Upper lobe of left lung (tissue), 6 donors: ENCODE measurements around the gene NACC2. TPM values are rescaled to one million over a fixed set of nuclear protein-coding genes. Genes with fewer than 3 reads are reported as not detected.
"Not testable (repeated sequence)": the region's sequence is repeated elsewhere in the genome, so short reads cannot be mapped to it uniquely, and the experiment has no call there.

Experiments used
- ATAC-seq, 2 donors: fragments of 200-7000 bp; cut with Tn5 transposase; one replicate each; pipeline ENCODE4 v1.9.1; 2022; ENCODE audit warnings: mild to moderate bottlenecking in 2 of 2, moderate library complexity in 2 of 2; ENCODE audit not compliant: low FRiP score in 2 of 2
- DNase-seq, 2 donors: peaks; one replicate each; pipeline ENCODE4 v3.0.0-alpha.2; 2019 to 2020
- H3K27ac ChIP-seq, 4 donors: fragments of 200-600 bp; sonication (generic); one replicate each; pipeline ENCODE4 v1.5.1; 2016 to 2019
- H3K27me3 ChIP-seq, 4 donors: fragments of 200-600 bp; sonication (generic); one replicate each; pipeline ENCODE4 v1.5.1; 2017 to 2019
- H3K36me3 ChIP-seq, 4 donors: fragments of 200-600 bp; sonication (generic); one replicate each; pipeline ENCODE4 v1.5.1; 2016 to 2019
- H3K4me1 ChIP-seq, 4 donors: fragments of 200-600 bp; sonication (generic); one replicate each; pipeline ENCODE4 v1.5.1; 2018 to 2019
- H3K4me3 ChIP-seq, 4 donors: fragments of 200-600 bp; sonication (generic); one replicate each; pipeline ENCODE4 v1.5.1; 2017 to 2019; ENCODE audit warnings: mild to moderate bottlenecking in 2 of 4, moderate library complexity in 1 of 4
- H3K9me3 ChIP-seq, 4 donors: fragments of 200-600 bp; sonication (generic); one replicate each; pipeline ENCODE4 v1.5.1; 2018 to 2019
- EP300 ChIP-seq, 4 donors: sonication (generic); formaldehyde crosslinking; IDR thresholded peaks; one replicate each; pipeline ENCODE4 v1.5.1; 2017; ENCODE audit warnings: antibody characterized with exemption in 4 of 4, control low read depth in 2 of 4
- POLR2A ChIP-seq, 4 donors: fragments of 450-650 bp; IDR thresholded peaks; one replicate each; pipeline ENCODE4 v1.5.1; 2016 to 2017; ENCODE audit warnings: antibody characterized with exemption in 4 of 4, mild to moderate bottlenecking in 2 of 4
- POLR2AphosphoS5 ChIP-seq, 2 donors: sonication (generic); formaldehyde crosslinking; IDR thresholded peaks; one replicate each; pipeline ENCODE4 v1.5.1; 2017; ENCODE audit warnings: antibody characterized with exemption in 2 of 2
- WGBS, 2 donors: methylation state at CpG; one replicate each; pipeline ENCODE4 v1.1.5; 2017 to 2018; 5-methylcytosine and 5-hydroxymethylcytosine counted together
- total RNA-seq, 6 donors: library from RNA; depleted of rRNA in 4 of 6; stranded (reverse); fragments of >200 nt in 4 of 6; gene quantifications; one replicate each; pipeline versions ENCODE4 v1.1.0 to v1.2.1, GENCODE V29; 2016 to 2021
- TF ChIP-seq, protein P1 (sequence below), 6 experiments: fragments of 450-650 bp in 4 of 6; fragments of 200-600 bp in 2 of 6; sonication (generic) in 2 of 6; IDR thresholded peaks; one replicate each; pipeline ENCODE4 v1.5.1; 2016 to 2019; ENCODE audit warnings: antibody characterized with exemption in 6 of 6
- donor health status: DM: no; HTN: no; CAD: no; lungs with moderate emphysema.
- donor health status: DM: no; HTN: yes; CAD: no; lungs with severe emphysema.

NACC2 gene
- total RNA-seq, 6 donors from 2014 or later, result 16.8 to 38.4 (median 31.3) TPM

DNA sequence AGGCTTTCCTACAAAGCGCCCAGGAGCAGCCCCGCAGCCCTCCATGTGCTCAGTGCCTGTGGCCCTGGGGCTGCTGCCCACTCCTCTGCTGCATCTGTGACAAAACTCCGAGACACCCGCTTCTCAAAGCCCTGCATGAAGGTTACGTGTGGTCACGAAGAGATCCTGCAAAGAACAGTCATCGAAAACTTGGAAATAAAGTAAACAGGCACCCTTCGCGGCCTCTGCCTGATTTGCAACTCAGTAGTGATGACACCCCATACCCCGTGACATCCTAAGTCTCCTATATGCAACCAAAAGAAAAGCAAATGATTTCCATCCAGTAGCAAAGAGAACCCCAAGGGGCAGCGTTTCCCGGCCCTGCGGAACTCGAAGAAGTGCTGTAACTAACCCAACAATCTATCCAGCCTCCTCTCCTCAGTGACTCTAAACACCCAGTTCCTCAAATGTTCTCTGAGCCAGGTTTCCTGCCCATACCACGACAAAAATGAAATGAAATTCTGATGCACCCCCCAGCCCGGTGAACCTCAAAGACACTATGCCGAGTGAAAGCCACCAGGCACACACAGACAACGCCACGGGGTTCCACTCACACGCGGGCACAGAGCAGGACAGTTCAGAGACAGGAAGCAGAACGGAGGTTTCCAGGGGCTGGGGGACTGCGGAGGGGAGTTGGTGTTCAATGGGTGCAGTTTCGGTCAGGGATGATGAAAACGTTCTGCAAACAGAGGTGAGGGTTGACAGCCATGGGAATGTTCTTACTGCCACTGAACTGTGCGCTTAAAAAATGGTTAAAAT is 19.0 kb downstream of the NACC2 start:
- no peaks in the 10 kb centered on the region for H3K9me3 ChIP-seq

DNA sequence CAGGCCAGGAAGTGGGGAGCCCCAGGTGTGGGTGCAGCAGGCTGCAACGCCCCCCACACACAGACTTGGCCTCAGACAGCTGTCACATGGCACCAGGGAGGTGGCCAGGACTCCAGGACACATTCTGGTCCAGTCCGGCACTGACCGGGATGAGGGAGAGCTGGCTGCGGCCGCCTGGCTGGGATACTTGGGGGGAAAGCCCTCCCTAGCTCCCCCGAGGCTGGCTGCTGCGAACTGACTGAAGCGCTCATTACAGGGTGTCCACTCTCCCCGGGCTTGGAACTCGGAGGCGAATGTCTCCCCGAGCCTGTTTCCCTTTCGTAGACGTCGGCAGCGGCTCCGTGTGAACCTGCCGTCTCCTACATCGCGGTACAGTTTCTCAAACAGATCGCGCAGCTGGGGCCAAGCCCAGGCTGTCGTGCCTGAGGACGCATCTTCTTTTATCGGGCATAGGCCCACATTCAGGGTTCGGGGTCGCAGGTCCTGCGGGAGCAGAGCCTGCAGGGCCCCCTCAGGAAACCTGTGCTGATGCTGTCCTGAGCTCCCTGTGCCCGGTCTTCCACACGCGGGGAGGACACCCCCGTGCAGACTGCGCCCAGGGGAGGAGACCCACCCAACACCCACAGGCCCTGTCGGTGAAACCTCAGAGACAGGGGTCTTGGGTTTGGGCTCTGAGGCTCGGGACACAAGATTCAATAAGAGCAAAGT is 19.8 kb downstream of the NACC2 start:
- H3K36me3 ChIP-seq, result peaks cover 0 to 13% (median 3%) of the 10 kb centered on the region in 4 donors
- 81 to 86% methylated on average over 23 to 35 of the region's 35 CpGs for WGBS, 2 donors
- H3K4me1 ChIP-seq, result peaks cover 15 to 25% (median 19%) of the 10 kb centered on the region in 4 donors
- H3K27me3 ChIP-seq, result no peaks in the 10 kb centered on the region
- H3K27ac ChIP-seq, result peak overlapping the region in 2 of 4 donors; percentile 7 to 40
- DNase-seq, result peak in 1 of 2 donors; percentile 49
- no peak overlapping the region for H3K4me3 ChIP-seq
- H3K9me3 ChIP-seq, result no peaks in the 10 kb centered on the region
- peak in 1 of 2 donors; percentile 12 for ATAC-seq
- TF ChIP-seq POLR2AphosphoS5 (IDR thresholded peaks at IDR 0.05) (no peak), POLR2A (IDR thresholded peaks at IDR 0.05) (no peak), EP300 (IDR thresholded peaks at IDR 0.05) (no peak)
- TF ChIP-seq, protein P1, sequence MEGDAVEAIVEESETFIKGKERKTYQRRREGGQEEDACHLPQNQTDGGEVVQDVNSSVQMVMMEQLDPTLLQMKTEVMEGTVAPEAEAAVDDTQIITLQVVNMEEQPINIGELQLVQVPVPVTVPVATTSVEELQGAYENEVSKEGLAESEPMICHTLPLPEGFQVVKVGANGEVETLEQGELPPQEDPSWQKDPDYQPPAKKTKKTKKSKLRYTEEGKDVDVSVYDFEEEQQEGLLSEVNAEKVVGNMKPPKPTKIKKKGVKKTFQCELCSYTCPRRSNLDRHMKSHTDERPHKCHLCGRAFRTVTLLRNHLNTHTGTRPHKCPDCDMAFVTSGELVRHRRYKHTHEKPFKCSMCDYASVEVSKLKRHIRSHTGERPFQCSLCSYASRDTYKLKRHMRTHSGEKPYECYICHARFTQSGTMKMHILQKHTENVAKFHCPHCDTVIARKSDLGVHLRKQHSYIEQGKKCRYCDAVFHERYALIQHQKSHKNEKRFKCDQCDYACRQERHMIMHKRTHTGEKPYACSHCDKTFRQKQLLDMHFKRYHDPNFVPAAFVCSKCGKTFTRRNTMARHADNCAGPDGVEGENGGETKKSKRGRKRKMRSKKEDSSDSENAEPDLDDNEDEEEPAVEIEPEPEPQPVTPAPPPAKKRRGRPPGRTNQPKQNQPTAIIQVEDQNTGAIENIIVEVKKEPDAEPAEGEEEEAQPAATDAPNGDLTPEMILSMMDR (IDR thresholded peaks at IDR 0.05), result no peak

More for the DNA sequence above, 19.0 kb downstream of the NACC2 start:
- WGBS, 2 donors, result 62 to 88% methylated on average over 22 to 26 of the region's 26 CpGs
- TF ChIP-seq POLR2AphosphoS5 (IDR thresholded peaks at IDR 0.05) (no peak), EP300 (IDR thresholded peaks at IDR 0.05) (no peak), POLR2A (IDR thresholded peaks at IDR 0.05) (no peak)
- TF ChIP-seq, protein P1 (IDR thresholded peaks at IDR 0.05), result no peak
- peak overlapping the region in 2 of 4 donors; percentile 28 to 40 for H3K27ac ChIP-seq
- peak in 1 of 2 donors; percentile 67 for ATAC-seq
- peaks cover 23 to 33% (median 25%) of the 10 kb centered on the region in 4 donors for H3K4me1 ChIP-seq
- no peak for DNase-seq
- H3K4me3 ChIP-seq, result no peak overlapping the region
- no peaks in the 10 kb centered on the region for H3K27me3 ChIP-seq
- H3K36me3 ChIP-seq, result peaks cover 0 to 13% (median 3%) of the 10 kb centered on the region in 4 donors

DNA sequence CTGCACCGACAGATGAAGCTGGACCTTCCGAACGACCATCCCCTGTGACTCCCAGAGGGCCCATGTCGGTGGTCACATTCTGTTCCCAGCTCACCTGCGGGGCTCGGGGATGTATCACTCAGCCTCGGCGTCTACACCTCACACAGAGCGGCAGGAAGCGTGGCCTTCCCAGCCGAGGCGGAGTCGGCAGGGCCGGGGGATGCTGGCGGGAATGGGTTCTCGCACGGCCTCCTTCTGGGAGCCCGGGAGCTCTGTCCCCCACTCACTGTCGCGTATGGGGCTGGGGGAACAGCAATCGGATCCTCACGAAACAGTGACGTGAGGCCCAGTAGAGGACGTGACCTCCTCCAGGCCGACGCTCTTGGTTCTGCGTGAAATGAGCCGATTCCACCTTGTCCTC is 20.4 kb downstream of the NACC2 start:
- DNase-seq (peak in 1 of 2 donors; percentile 50), ATAC-seq (no peak)
- 92 to 94% methylated on average over 19 to 22 of the region's 28 CpGs for WGBS, 2 donors
- peaks cover 9 to 19% (median 14%) of the 10 kb centered on the region in 4 donors for H3K4me1 ChIP-seq
- TF ChIP-seq POLR2AphosphoS5 (IDR thresholded peaks at IDR 0.05) (no peak), POLR2A (IDR thresholded peaks at IDR 0.05) (no peak), EP300 (IDR thresholded peaks at IDR 0.05) (no peak)
- TF ChIP-seq, protein P1 (IDR thresholded peaks at IDR 0.05), result no peak
- no peak overlapping the region for H3K27ac ChIP-seq
- no peaks in the 10 kb centered on the region for H3K9me3 ChIP-seq
- H3K4me3 ChIP-seq, result no peak overlapping the region
- H3K36me3 ChIP-seq, result peaks cover 0 to 13% (median 3%) of the 10 kb centered on the region in 4 donors
- H3K27me3 ChIP-seq, result no peaks in the 10 kb centered on the region

DNA sequence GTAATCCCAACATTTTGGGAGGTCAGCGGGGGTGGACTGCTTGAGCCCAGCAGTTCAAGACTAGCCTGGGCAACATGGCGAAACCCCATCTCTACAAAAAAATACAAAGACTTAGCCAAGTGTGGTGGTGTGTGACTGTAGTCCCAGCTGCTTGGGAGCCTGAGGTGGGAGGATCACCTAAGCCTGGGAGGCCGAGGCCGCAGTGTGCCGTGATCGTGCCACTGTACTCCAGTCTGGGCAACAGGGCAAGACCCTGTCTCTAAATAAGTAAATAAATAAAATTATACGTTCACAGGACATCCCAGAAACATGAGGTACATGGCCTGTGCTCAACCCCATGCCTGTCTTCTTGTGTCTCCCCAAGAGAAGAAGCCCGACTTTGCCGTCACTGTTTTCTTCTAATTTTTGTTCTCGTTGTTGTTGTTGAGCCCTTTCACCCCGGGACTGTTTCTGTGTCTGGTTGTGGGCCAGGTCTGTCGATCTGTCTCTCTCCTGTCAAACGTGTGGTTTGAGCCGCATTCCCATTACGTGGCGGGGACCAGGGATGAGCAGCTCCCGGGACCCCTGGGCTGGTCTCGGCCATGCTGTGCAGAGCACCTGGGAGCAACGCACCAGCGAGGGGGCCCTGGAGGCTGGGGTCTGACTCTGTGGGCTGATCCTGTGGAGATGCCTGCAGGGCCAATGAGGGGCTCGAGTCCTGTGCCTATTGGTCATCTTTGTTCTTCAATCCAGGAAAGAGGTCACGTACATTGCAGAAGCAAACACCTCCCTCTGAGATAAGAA is 32.2 kb downstream of the NACC2 start:
- DNase-seq, result peak; percentile 15 to 59
- TF ChIP-seq, protein P1 (IDR thresholded peaks at IDR 0.05), result no peak
- no peak for TF ChIP-seq EP300 (IDR thresholded peaks at IDR 0.05)
- TF ChIP-seq POLR2AphosphoS5 (IDR thresholded peaks at IDR 0.05), result no peak
- TF ChIP-seq POLR2A (IDR thresholded peaks at IDR 0.05), result no peak
- H3K27me3 ChIP-seq, result no peaks in the 10 kb centered on the region
- no peaks in the 10 kb centered on the region for H3K9me3 ChIP-seq
- peaks cover 20 to 24% (median 20%) of the 10 kb centered on the region in 4 donors for H3K4me1 ChIP-seq
- H3K4me3 ChIP-seq, result no peak overlapping the region
- no peak for ATAC-seq
- WGBS, 2 donors, result 90 to 92% methylated on average over 18 to 22 of the region's 22 CpGs
- H3K27ac ChIP-seq, result no peak overlapping the region
- peaks cover 0 to 15% (median 0%) of the 10 kb centered on the region in 4 donors for H3K36me3 ChIP-seq

DNA sequence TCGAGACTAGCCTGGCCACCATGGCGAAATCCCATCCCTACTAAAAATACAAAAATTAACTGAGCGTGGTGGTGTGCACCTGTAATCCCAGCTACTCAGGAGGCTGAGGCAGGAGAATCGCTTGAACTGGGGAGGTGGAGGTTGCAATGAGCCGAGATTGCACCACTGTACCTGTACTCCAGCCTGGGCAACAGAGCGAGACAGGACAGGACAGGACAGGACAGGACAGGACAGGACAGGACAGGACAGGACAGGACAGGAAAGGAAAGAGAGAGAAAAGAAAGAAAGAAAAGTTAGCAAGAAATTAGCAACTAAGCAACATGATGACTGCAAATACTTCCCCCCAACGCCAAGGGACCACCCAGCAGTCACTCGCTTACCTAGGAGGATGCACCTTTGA is 33.2 kb downstream of the NACC2 start:
- peaks cover 21 to 30% (median 22%) of the 10 kb centered on the region in 4 donors for H3K4me1 ChIP-seq
- not testable (repeated sequence) for H3K27ac ChIP-seq, H3K9me3 ChIP-seq, ATAC-seq, DNase-seq, H3K4me3 ChIP-seq, H3K27me3 ChIP-seq
- WGBS, 2 donors, result 93 to 97% methylated on average over 8 of the region's 8 CpGs
- H3K36me3 ChIP-seq, result peaks cover 0 to 15% (median 0%) of the 10 kb centered on the region in 4 donors
